ENCODE data around the gene AKR1C2. TPM values are rescaled to one million over a fixed set of nuclear protein-coding genes. Genes with fewer than 3 reads are reported as not detected.
"Not testable (repeated sequence)": the region's sequence is repeated elsewhere in the genome, so short reads cannot be mapped to it uniquely, and the experiment has no call there.

AKR1C2 gene
- total and polyA plus RNA-seq, 2 donors (not counting 1 experiment from before 2014, with no cell fraction given) = not detected

DNA sequence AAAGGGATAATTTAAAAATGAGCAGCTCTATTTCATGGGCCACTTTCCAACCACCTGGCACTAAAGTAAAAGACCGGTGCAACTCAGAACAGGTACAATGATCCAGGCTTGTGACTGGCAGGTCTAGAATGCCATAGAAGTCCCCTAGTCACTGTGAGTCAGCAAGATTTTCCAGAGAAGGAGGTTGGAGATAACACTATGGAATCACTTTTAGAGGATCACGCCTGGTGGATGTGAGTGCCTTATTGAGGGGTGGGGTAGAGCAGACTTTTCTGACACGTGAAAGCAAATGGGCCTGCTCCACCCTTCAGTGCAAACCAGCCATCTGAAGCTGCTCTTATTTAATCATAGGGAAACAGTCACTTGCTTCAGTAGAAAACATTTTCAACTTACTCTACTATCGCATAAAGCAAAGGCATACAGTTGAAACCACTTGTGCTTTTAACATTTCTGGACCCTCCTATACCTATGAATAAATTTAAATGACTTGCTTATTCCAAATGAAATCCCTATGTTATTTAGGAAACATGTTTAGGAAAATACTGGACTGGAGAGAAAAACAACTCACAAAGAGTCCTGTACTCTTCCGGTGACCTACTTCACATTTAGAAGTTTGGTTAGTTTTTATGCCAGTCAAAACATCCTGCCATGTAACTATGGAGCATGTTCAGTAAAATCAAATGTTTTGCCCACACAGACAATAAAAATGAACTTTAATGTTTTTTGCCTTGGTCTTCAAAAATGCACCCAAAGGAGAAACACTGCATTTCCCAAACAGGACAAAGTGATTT is 61.9 kb downstream of the AKR1C2 start:
- Histone ChIP-seq H3K4me3 (ENCODE audit: control extremely low read depth in 1 of 5, extremely low read depth in 1 of 5, insufficient read depth in 1 of 5, low read depth in 2 of 5, low read length in 4 of 5) (no peak overlapping the region), H3K27ac (ENCODE audit: low read length in 2 of 2) (no peak overlapping the region), H3K36me3 (replicated peaks in 1 of 2; ENCODE audit: control extremely low read depth in 1 of 2, control insufficient read depth in 1 of 2, extremely low read depth in 1 of 2, insufficient read depth in 2 of 2, low read length in 1 of 2) (no peaks in the 10 kb centered on the region), H4K20me1 (ENCODE audit: control insufficient read depth, insufficient read depth, low read length, poor library complexity, severe bottlenecking) (no peaks in the 10 kb centered on the region), H3K27me3 (replicated peaks in 1 of 4; ENCODE audit: control extremely low read depth in 1 of 4, control insufficient read depth in 3 of 4, insufficient read depth in 4 of 4, low read length in 3 of 4) (no peaks in the 10 kb centered on the region), H2AFZ (ENCODE audit: insufficient read depth, low read depth, low read length, poor library complexity, severe bottlenecking) (no peak overlapping the region), H3K9ac (ENCODE audit: low read length) (no peak overlapping the region), H3K79me2 (ENCODE audit: control insufficient read depth, insufficient read depth, low read length) (no peaks in the 10 kb centered on the region), H3K9me3 (ENCODE audit: control extremely low read depth in 1 of 3, control insufficient read depth in 2 of 3, insufficient read depth in 1 of 3, low read length in 2 of 3) (no peaks in the 10 kb centered on the region), H3K4me2 (replicated peaks; ENCODE audit: low read depth, low read length, poor library complexity, severe bottlenecking) (no peak overlapping the region), H3K4me1 (ENCODE audit: control insufficient read depth in 2 of 2, insufficient read depth in 2 of 2, low read length in 2 of 2) (no peaks in the 10 kb centered on the region)
- no peak for DNase-seq
- no peak overlapping the region for H3K27ac Mint-ChIP-seq
- WGBS (ENCODE audit: insufficient coverage) = 67% methylated on average over 1 of the region's 5 CpGs
- TF ChIP-seq, protein P1, sequence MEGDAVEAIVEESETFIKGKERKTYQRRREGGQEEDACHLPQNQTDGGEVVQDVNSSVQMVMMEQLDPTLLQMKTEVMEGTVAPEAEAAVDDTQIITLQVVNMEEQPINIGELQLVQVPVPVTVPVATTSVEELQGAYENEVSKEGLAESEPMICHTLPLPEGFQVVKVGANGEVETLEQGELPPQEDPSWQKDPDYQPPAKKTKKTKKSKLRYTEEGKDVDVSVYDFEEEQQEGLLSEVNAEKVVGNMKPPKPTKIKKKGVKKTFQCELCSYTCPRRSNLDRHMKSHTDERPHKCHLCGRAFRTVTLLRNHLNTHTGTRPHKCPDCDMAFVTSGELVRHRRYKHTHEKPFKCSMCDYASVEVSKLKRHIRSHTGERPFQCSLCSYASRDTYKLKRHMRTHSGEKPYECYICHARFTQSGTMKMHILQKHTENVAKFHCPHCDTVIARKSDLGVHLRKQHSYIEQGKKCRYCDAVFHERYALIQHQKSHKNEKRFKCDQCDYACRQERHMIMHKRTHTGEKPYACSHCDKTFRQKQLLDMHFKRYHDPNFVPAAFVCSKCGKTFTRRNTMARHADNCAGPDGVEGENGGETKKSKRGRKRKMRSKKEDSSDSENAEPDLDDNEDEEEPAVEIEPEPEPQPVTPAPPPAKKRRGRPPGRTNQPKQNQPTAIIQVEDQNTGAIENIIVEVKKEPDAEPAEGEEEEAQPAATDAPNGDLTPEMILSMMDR (IDR thresholded peaks at IDR 0.05) = no peak
- no peak for TF ChIP-seq EZH2 (IDR thresholded peaks at IDR 0.05; ENCODE audit: borderline replicate concordance, insufficient read depth, low read depth, low read length, poor library complexity, severe bottlenecking)
- CTCF ChIA-PET = no interaction called here
- ATAC-seq (ENCODE audit: low read depth) = no peak
- POLR2A ChIA-PET = no interaction called here
- H3K4me1 Mint-ChIP-seq = no peaks in the 10 kb centered on the region
- H3K27me3 Mint-ChIP-seq = no peaks in the 10 kb centered on the region
- H3K9me3 Mint-ChIP-seq (ENCODE audit: insufficient read depth) = no peaks in the 10 kb centered on the region
- intact Hi-C loops (cut with micrococcal nuclease) = no loop called here
- H3K4me3 Mint-ChIP-seq = no peak overlapping the region

DNA sequence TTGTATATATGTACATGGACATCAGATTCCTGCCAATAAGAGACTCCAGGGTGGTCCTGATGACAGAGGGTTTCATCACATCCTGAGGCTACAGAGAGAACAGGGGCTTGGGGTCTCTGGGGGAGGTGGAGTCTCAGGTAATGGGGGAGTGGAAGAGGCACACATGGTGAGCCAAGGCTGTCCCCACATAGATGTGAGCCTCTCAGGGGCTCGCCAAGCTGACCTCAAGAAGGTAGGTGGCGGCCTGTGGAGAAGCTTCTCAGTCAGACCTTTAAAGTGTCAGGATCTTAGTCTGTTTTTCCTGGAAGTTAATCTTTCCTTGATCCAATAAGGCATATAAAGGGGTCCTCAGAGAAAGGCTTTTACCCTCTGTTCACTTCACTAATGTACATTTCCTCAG is 62.7 kb downstream of the AKR1C2 start:
- H3K9ac ChIP-seq (ENCODE audit: low read length); ATAC-seq (ENCODE audit: low read depth); H3K27ac ChIP-seq (ENCODE audit: low read length in 2 of 2); H3K36me3 ChIP-seq (replicated peaks in 1 of 2; ENCODE audit: control extremely low read depth in 1 of 2, control insufficient read depth in 1 of 2, extremely low read depth in 1 of 2, insufficient read depth in 2 of 2, low read length in 1 of 2); CTCF ChIA-PET; DNase-seq; H3K27ac Mint-ChIP-seq; H3K79me2 ChIP-seq (ENCODE audit: control insufficient read depth, insufficient read depth, low read length); intact Hi-C loops (cut with micrococcal nuclease); H3K4me3 ChIP-seq (ENCODE audit: control extremely low read depth in 1 of 5, extremely low read depth in 1 of 5, insufficient read depth in 1 of 5, low read depth in 2 of 5, low read length in 4 of 5); H3K9me3 Mint-ChIP-seq (ENCODE audit: insufficient read depth); H3K4me1 Mint-ChIP-seq; H4K20me1 ChIP-seq (ENCODE audit: control insufficient read depth, insufficient read depth, low read length, poor library complexity, severe bottlenecking); H3K4me3 Mint-ChIP-seq; POLR2A ChIA-PET; H3K9me3 ChIP-seq (ENCODE audit: control extremely low read depth in 1 of 3, control insufficient read depth in 2 of 3, insufficient read depth in 1 of 3, low read length in 2 of 3); H3K4me1 ChIP-seq (ENCODE audit: control insufficient read depth in 2 of 2, insufficient read depth in 2 of 2, low read length in 2 of 2); H2AFZ ChIP-seq (ENCODE audit: insufficient read depth, low read depth, low read length, poor library complexity, severe bottlenecking); H3K4me2 ChIP-seq (replicated peaks; ENCODE audit: low read depth, low read length, poor library complexity, severe bottlenecking); H3K27me3 ChIP-seq (replicated peaks in 1 of 4; ENCODE audit: control extremely low read depth in 1 of 4, control insufficient read depth in 3 of 4, insufficient read depth in 4 of 4, low read length in 3 of 4); H3K27me3 Mint-ChIP-seq: not testable (repeated sequence)
- no CpG with 5 or more reads among the region's 2 CpGs for WGBS (ENCODE audit: insufficient coverage)

DNA sequence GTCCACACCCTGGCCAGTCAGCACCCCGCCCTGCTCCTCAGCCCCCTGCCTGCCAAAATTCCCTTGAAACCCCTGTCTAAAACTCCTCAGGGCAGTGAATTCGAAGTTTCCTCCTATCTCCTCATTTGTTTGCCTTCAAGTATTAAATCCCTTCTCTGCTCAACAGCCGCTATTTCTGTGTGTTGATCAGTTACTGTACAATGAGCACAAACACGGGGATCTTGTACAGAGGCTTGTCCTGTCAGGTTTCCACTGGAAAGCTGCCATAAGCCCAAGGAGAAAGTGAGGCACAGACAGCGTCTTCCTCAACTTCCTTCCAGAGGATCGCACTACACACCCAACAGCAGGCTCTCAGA is 63.6 kb downstream of the AKR1C2 start:
- H3K79me2 ChIP-seq (ENCODE audit: control insufficient read depth, insufficient read depth, low read length); POLR2A ChIA-PET; H3K9me3 ChIP-seq (ENCODE audit: control extremely low read depth in 1 of 3, control insufficient read depth in 2 of 3, insufficient read depth in 1 of 3, low read length in 2 of 3); ATAC-seq (ENCODE audit: low read depth); H3K4me2 ChIP-seq (replicated peaks; ENCODE audit: low read depth, low read length, poor library complexity, severe bottlenecking); H3K4me1 ChIP-seq (ENCODE audit: control insufficient read depth in 2 of 2, insufficient read depth in 2 of 2, low read length in 2 of 2); CTCF ChIA-PET; H3K27me3 ChIP-seq (replicated peaks in 1 of 4; ENCODE audit: control extremely low read depth in 1 of 4, control insufficient read depth in 3 of 4, insufficient read depth in 4 of 4, low read length in 3 of 4); DNase-seq; H3K9ac ChIP-seq (ENCODE audit: low read length); intact Hi-C loops (cut with micrococcal nuclease); H3K4me3 ChIP-seq (ENCODE audit: control extremely low read depth in 1 of 5, extremely low read depth in 1 of 5, insufficient read depth in 1 of 5, low read depth in 2 of 5, low read length in 4 of 5); H3K4me3 Mint-ChIP-seq; H3K27ac ChIP-seq (ENCODE audit: low read length in 2 of 2); H3K27me3 Mint-ChIP-seq; H4K20me1 ChIP-seq (ENCODE audit: control insufficient read depth, insufficient read depth, low read length, poor library complexity, severe bottlenecking); H2AFZ ChIP-seq (ENCODE audit: insufficient read depth, low read depth, low read length, poor library complexity, severe bottlenecking); H3K9me3 Mint-ChIP-seq (ENCODE audit: insufficient read depth); H3K27ac Mint-ChIP-seq; H3K36me3 ChIP-seq (replicated peaks in 1 of 2; ENCODE audit: control extremely low read depth in 1 of 2, control insufficient read depth in 1 of 2, extremely low read depth in 1 of 2, insufficient read depth in 2 of 2, low read length in 1 of 2); H3K4me1 Mint-ChIP-seq: not testable (repeated sequence)
- WGBS (ENCODE audit: insufficient coverage) = 90% methylated on average over 4 of the region's 6 CpGs
